ENCODE results near the gene HAGH.

GRCh38 chr16:1857433-1858097 lies 30.9 kb upstream of the HAGH start:
- TF ChIP-seq ZNF70 (CRISPR knock-in tag; IDR thresholded peaks at IDR 0.05) = no peak
- TF ChIP-seq RARB (CRISPR knock-in tag; IDR thresholded peaks at IDR 0.05) = no peak
- no peak for TF ChIP-seq PATZ1 (CRISPR knock-in tag; IDR thresholded peaks at IDR 0.05; ENCODE audit: borderline replicate concordance)
- TF ChIP-seq ZFP30 (CRISPR knock-in tag; IDR thresholded peaks at IDR 0.05) = no peak
- no peak for TF ChIP-seq ESRRG (CRISPR knock-in tag; IDR thresholded peaks at IDR 0.05)
- TF ChIP-seq POU6F1 (CRISPR knock-in tag; IDR thresholded peaks at IDR 0.05; ENCODE audit: borderline replicate concordance, low read depth) = no peak
- TF ChIP-seq ZFP3 (CRISPR knock-in tag; IDR thresholded peaks at IDR 0.05) = no peak
- TF ChIP-seq CREB5 (CRISPR knock-in tag; IDR thresholded peaks at IDR 0.05; ENCODE audit: low read depth) = no peak
- no peak for TF ChIP-seq TOX (CRISPR knock-in tag; IDR thresholded peaks at IDR 0.05; ENCODE audit: borderline replicate concordance)
